OCI-LY3 (cell line): ENCODE measurements around the gene PSMC3IP.

Source experiments
- EZH2phosphoT487 ChIP-seq: fragments of 200-600 bp; shearing (Covaris generic); IDR thresholded peaks from 2 replicates; pipeline ENCODE4 v1.6.1; 2018; ENCODE audit warnings: antibody characterized with exemption, mixed run types, low read depth
- TF ChIP-seq, protein P1 (sequence below): fragments of 200-600, 300-600 bp; sonication (generic); IDR thresholded peaks from 2 replicates; pipeline ENCODE4 v1.5.1; 2014; ENCODE audit warnings: antibody characterized with exemption, low read length, low read depth

DNA sequence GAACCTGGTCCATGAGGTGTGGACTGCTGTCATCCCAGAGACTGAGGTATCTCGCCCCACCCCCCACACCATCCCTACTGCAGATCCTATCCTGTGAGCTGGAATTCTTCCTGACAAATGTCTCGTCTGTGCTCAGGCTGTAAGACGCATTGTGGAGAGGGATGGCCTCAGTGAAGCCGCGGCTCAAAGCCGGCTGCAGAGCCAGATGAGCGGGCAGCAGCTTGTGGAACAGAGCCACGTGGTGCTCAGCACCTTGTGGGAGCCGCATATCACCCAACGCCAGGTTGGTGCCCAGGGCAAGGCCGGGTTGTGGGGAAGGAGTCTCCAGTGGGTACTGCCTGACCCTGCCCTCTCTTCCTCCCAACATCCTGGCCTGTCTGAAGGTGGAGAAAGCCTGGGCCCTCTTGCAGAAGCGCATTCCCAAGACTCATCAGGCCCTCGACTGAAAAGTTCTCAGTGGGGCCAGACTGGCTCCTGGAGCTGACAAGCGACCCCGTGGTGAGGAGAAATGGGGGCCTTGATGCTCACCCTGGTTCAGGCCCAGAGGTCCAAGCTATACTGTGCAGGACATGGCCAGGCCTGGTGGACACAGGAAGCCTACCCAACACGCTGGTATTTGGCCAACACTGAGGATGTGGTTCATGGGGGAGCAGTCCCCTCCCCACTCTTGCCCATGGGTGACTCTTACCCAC is 11.9 kb downstream of the PSMC3IP start:
- TF ChIP-seq, protein P1, sequence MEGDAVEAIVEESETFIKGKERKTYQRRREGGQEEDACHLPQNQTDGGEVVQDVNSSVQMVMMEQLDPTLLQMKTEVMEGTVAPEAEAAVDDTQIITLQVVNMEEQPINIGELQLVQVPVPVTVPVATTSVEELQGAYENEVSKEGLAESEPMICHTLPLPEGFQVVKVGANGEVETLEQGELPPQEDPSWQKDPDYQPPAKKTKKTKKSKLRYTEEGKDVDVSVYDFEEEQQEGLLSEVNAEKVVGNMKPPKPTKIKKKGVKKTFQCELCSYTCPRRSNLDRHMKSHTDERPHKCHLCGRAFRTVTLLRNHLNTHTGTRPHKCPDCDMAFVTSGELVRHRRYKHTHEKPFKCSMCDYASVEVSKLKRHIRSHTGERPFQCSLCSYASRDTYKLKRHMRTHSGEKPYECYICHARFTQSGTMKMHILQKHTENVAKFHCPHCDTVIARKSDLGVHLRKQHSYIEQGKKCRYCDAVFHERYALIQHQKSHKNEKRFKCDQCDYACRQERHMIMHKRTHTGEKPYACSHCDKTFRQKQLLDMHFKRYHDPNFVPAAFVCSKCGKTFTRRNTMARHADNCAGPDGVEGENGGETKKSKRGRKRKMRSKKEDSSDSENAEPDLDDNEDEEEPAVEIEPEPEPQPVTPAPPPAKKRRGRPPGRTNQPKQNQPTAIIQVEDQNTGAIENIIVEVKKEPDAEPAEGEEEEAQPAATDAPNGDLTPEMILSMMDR, result no peak
- TF ChIP-seq EZH2phosphoT487, result no peak
